Panc1 (cell line): Measurements from ENCODE around the gene SGK1.

Source experiments
- POLR2AphosphoS5 ChIP-seq: IDR thresholded peaks from 2 replicates; pipeline ENCODE4 v1.6.1; 2012; ENCODE audit warnings: mild to moderate bottlenecking, low read depth, low read length, moderate library complexity
- SIN3A ChIP-seq: IDR thresholded peaks from 2 replicates; pipeline ENCODE4 v1.6.1; 2012; ENCODE audit warnings: low read depth, mild to moderate bottlenecking, low read length, moderate library complexity, borderline replicate concordance; ENCODE audit not compliant: insufficient read depth
- TCF7L2 ChIP-seq: IDR thresholded peaks from 2 replicates; pipeline ENCODE4 v1.6.1; 2011; ENCODE audit warnings: mild to moderate bottlenecking, low read depth, low read length, inconsistent platforms
- TF ChIP-seq, protein P1 (sequence below): fragments of 450-650 bp; IDR thresholded peaks from 2 replicates; pipeline ENCODE4 v1.5.1; 2017; ENCODE audit warnings: mild to moderate bottlenecking
- TF ChIP-seq, protein P2 (sequence below), 2 experiments: IDR thresholded peaks; 2 replicates each; pipeline ENCODE4 v1.6.1; 2011 to 2012; ENCODE audit warnings: low read depth in 2 of 2, control low read depth in 1 of 2, low read length in 1 of 2, mild to moderate bottlenecking in 1 of 2, moderate library complexity in 1 of 2; ENCODE audit not compliant: insufficient read depth in 1 of 2

DNA sequence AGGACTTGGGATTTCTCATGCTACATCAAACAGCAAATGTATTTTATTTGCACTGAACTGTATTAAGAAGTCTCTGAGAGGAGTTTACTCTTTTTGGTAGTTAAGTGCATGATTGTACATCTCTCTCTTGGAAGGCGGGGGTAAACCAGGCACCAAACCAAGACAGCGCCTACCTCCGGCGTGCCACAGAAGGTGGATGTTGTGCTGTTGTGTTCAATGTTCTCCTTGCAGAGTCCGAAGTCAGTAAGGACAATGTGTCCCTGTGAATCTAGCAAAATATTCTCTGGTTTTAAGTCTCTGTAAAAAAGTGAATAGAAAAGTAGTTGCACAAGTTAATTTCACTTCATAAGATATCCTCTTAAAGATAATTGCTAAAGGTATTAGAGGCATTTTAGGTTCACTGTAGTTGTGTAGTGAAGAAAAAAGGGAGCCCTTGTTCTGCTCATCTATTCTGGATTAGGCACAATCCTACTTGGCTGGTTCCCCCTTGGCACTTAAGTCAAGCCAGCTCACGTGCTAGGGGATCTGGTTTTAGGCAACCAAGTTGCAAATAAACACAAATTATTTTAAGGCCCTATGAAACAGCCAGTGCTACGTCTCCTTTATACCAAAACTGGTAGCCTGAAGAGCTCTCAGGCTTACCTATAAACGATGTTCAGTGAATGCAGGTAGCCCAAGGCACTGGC is 145.7 kb downstream of the SGK1 start:
- TF ChIP-seq TCF7L2: no peak
- TF ChIP-seq, protein P1, sequence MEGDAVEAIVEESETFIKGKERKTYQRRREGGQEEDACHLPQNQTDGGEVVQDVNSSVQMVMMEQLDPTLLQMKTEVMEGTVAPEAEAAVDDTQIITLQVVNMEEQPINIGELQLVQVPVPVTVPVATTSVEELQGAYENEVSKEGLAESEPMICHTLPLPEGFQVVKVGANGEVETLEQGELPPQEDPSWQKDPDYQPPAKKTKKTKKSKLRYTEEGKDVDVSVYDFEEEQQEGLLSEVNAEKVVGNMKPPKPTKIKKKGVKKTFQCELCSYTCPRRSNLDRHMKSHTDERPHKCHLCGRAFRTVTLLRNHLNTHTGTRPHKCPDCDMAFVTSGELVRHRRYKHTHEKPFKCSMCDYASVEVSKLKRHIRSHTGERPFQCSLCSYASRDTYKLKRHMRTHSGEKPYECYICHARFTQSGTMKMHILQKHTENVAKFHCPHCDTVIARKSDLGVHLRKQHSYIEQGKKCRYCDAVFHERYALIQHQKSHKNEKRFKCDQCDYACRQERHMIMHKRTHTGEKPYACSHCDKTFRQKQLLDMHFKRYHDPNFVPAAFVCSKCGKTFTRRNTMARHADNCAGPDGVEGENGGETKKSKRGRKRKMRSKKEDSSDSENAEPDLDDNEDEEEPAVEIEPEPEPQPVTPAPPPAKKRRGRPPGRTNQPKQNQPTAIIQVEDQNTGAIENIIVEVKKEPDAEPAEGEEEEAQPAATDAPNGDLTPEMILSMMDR: no peak
- TF ChIP-seq, protein P2, sequence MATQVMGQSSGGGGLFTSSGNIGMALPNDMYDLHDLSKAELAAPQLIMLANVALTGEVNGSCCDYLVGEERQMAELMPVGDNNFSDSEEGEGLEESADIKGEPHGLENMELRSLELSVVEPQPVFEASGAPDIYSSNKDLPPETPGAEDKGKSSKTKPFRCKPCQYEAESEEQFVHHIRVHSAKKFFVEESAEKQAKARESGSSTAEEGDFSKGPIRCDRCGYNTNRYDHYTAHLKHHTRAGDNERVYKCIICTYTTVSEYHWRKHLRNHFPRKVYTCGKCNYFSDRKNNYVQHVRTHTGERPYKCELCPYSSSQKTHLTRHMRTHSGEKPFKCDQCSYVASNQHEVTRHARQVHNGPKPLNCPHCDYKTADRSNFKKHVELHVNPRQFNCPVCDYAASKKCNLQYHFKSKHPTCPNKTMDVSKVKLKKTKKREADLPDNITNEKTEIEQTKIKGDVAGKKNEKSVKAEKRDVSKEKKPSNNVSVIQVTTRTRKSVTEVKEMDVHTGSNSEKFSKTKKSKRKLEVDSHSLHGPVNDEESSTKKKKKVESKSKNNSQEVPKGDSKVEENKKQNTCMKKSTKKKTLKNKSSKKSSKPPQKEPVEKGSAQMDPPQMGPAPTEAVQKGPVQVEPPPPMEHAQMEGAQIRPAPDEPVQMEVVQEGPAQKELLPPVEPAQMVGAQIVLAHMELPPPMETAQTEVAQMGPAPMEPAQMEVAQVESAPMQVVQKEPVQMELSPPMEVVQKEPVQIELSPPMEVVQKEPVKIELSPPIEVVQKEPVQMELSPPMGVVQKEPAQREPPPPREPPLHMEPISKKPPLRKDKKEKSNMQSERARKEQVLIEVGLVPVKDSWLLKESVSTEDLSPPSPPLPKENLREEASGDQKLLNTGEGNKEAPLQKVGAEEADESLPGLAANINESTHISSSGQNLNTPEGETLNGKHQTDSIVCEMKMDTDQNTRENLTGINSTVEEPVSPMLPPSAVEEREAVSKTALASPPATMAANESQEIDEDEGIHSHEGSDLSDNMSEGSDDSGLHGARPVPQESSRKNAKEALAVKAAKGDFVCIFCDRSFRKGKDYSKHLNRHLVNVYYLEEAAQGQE (IDR thresholded peaks at IDR 0.05; ENCODE audit: insufficient read depth in 1 of 2, low read depth in 2 of 2, low read length in 1 of 2): no peak
- no peak for TF ChIP-seq POLR2AphosphoS5
- no peak for TF ChIP-seq SIN3A
